Activated naive CD4-positive, alpha-beta T cell treated with anti-CD3 and anti-CD28 coated beads, Interleukin-2, amount 50 U/mL, for 24 hours (primary cell): Measurements from ENCODE around the gene ZDHHC22.
A peak's percentile ranks its signal among the peaks of the same experiment; 100 is the strongest.
"Not testable (repeated sequence)": the region's sequence is repeated elsewhere in the genome, so short reads cannot be mapped to it uniquely, and the experiment has no call there.

Source experiments
- H3K27ac Mint-ChIP-seq: one replicate; pipeline ENCODE4 v1.8.0; 2021; ENCODE audit warnings: mild to moderate bottlenecking, mixed read lengths
- H3K27me3 Mint-ChIP-seq: one replicate; pipeline ENCODE4 v1.8.0; 2021; ENCODE audit warnings: mixed read lengths
- H3K36me3 Mint-ChIP-seq: one replicate; pipeline ENCODE4 v1.8.0; 2021; ENCODE audit warnings: mixed read lengths
- H3K4me1 Mint-ChIP-seq: one replicate; pipeline ENCODE4 v1.8.0; 2021; ENCODE audit warnings: mixed read lengths
- H3K4me3 Mint-ChIP-seq: one replicate; pipeline ENCODE4 v1.8.0; 2021; ENCODE audit warnings: mild to moderate bottlenecking, mixed read lengths
- H3K9me3 Mint-ChIP-seq: one replicate; pipeline ENCODE4 v1.8.0; 2021; ENCODE audit warnings: mixed read lengths

ZDHHC22 gene

GRCh38 chr14:77141214-77142004 lies at the start of gene ZDHHC22:
TSS of gene ZDHHC22 (minus strand) at chr14:77141791. CDS start at chr14:77139738, 2,053 bp downstream.
- no peaks in the 10 kb centered on the region for H3K36me3 Mint-ChIP-seq
- H3K4me1 Mint-ChIP-seq, result peaks cover 11% of the 10 kb centered on the region
- H3K27me3 Mint-ChIP-seq, result peaks cover 47% of the 10 kb centered on the region
- no peaks in the 10 kb centered on the region for H3K9me3 Mint-ChIP-seq
- H3K4me3 Mint-ChIP-seq, result peak within 1 kb of the TSS; percentile 28
- peak within 1 kb of the TSS; percentile 51 for H3K27ac Mint-ChIP-seq

DNA sequence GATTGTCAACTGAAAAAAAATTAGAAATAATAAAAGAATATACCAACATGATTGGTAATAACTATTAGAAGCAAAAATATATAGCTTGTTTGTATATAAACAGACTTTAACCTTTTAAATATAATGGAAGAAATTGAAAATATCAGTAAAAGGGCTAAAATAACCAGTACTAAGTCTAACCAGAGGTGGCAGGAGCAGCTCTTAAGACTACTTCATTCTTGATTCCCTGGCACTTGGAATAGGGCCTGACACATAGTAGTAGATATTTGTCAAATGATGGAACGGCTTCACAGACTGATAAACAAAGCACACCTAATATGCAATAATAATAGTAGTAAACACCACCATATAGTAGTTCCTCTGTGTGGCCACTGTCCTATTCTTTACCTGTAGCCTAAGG lies 49.4 kb upstream of the ZDHHC22 start:
- H3K9me3 Mint-ChIP-seq, result no peaks in the 10 kb centered on the region
- H3K27ac Mint-ChIP-seq, result no peak overlapping the region
- no peaks in the 10 kb centered on the region for H3K36me3 Mint-ChIP-seq
- H3K4me1 Mint-ChIP-seq, result no peaks in the 10 kb centered on the region
- peaks cover 9% of the 10 kb centered on the region for H3K27me3 Mint-ChIP-seq
- H3K4me3 Mint-ChIP-seq, result no peak overlapping the region

GRCh38 chr14:77189479-77189878 lies 47.9 kb upstream of the ZDHHC22 start:
- no peak overlapping the region for H3K4me3 Mint-ChIP-seq
- H3K4me1 Mint-ChIP-seq, result no peaks in the 10 kb centered on the region
- H3K27ac Mint-ChIP-seq, result no peak overlapping the region
- H3K36me3 Mint-ChIP-seq, result no peaks in the 10 kb centered on the region
- H3K27me3 Mint-ChIP-seq, result peaks cover 11% of the 10 kb centered on the region
- no peaks in the 10 kb centered on the region for H3K9me3 Mint-ChIP-seq

DNA sequence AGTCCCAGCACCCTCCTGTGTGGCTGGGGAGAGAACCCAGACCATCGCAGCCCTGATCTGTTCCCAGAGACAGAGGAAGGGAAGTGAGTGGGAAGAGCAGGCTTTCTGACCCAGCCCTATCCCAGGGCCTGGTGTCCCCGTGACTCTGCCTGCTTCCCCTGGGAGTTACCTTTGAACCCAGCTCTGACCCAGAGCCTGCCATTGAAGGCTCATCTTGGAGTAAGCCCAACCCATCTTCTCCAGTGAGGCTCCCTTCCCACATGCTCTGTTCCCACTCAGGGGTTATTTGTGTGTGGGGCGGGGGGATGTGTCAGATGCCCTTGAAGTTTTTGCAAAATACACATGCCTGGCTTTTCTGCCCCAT lies 46.0 kb upstream of the ZDHHC22 start:
- H3K4me1 Mint-ChIP-seq, result peaks cover 3% of the 10 kb centered on the region
- H3K4me3 Mint-ChIP-seq, result no peak overlapping the region
- H3K9me3 Mint-ChIP-seq, result no peaks in the 10 kb centered on the region
- H3K27me3 Mint-ChIP-seq, result peaks cover 16% of the 10 kb centered on the region
- H3K36me3 Mint-ChIP-seq, result no peaks in the 10 kb centered on the region
- no peak overlapping the region for H3K27ac Mint-ChIP-seq

GRCh38 chr14:77186911-77187648 lies 45.5 kb upstream of the ZDHHC22 start:
- Mint-ChIP-seq H3K36me3 (no peaks in the 10 kb centered on the region), H3K4me3 (no peak overlapping the region), H3K9me3 (no peaks in the 10 kb centered on the region), H3K27me3 (peaks cover 18% of the 10 kb centered on the region), H3K4me1 (peaks cover 8% of the 10 kb centered on the region), H3K27ac (no peak overlapping the region)

- no peak overlapping the region for H3K4me3 Mint-ChIP-seq
- peaks cover 8% of the 10 kb centered on the region for H3K4me1 Mint-ChIP-seq
- H3K9me3 Mint-ChIP-seq, result no peaks in the 10 kb centered on the region
- H3K36me3 Mint-ChIP-seq, result no peaks in the 10 kb centered on the region
- peaks cover 22% of the 10 kb centered on the region for H3K27me3 Mint-ChIP-seq
- no peak overlapping the region for H3K27ac Mint-ChIP-seq
Measured at GRCh38 chr14:77185093-77185465, 43.5 kb upstream of the ZDHHC22 start.

- Mint-ChIP-seq H3K27me3 (peaks cover 25% of the 10 kb centered on the region), H3K4me3 (no peak overlapping the region)
Measured at GRCh38 chr14:77184396-77185092, 43.0 kb upstream of the ZDHHC22 start.

DNA sequence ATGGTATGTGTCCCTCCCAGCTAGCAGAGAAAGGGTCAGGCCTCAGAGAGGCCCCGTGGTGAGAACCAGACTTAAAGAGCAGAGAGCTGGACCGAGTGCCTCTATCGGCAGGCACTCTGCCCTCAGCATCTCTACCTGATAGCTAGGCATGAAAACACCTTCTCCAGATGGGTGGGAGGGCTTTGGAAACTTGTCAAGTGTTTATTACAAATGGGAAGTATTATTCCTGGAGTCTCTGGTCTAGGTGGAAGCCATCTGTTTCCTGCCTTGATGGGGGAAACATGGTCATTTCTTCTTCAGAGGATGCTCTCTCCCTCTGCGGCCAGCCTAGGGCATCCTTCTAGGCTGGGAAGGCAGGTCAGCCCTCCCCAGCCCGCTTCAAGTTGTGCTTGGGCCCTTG lies 42.3 kb upstream of the ZDHHC22 start:
- no peaks in the 10 kb centered on the region for H3K9me3 Mint-ChIP-seq
- H3K27ac Mint-ChIP-seq, result no peak overlapping the region
- peaks cover 8% of the 10 kb centered on the region for H3K4me1 Mint-ChIP-seq
- H3K4me3 Mint-ChIP-seq, result no peak overlapping the region
- no peaks in the 10 kb centered on the region for H3K36me3 Mint-ChIP-seq
- peaks cover 25% of the 10 kb centered on the region for H3K27me3 Mint-ChIP-seq

More at GRCh38 chr14:77184396-77185092, 43.0 kb upstream of the ZDHHC22 start:
- Mint-ChIP-seq H3K27ac (no peak overlapping the region), H3K4me1 (peaks cover 8% of the 10 kb centered on the region), H3K9me3 (no peaks in the 10 kb centered on the region), H3K36me3 (no peaks in the 10 kb centered on the region)

DNA sequence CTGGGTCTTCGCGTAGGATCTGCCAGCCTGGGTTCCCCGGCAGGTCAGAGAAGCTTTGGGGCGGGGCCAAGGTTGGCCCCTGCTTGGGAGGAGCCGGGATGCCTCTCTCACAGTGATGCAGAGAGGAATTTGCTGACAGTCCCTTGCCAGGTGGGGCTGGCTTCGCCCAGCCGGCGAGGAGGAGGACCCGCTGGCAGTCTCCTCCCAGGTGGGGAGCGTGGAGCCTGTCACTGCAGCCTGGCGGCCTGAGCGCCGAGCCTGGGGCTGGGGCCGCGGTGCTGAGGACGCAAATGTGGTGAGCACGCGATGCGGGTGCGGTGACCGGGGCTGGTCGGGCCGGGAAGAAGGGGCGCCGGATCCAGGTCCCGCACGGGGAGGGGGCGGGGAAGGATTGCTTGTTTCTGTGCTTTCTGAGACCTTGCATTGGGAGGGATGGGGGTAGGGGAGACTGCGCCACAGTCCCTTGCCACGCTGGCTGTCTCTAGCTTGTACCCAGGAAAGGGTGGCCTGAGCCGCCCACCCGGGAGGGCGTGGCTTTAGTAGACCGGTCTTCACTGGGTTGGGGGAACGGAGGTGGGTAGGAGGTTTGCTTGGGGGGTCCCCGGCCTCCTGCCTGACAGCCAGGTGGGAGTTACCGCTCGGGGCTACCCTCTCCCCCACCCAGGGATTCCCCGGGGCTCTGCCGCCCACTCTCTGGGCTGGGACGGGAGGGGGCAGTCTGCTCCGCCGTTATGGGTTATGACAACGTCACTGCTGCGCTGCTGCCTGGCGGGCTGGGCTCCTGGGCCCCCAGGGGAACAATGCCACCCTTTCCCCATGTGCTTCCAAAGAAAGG lies 40.2 kb upstream of the ZDHHC22 start, which contains the start of gene TMEM63C:
Gene TMEM63C, plus strand, starts transcription at position 196 of the 835 bp plus-strand sequence. CDS start 37,016 bp downstream, outside the sequence.
- Mint-ChIP-seq H3K36me3 (no peaks in the 10 kb centered on the region), H3K27me3 (peaks cover 21% of the 10 kb centered on the region), H3K9me3 (no peaks in the 10 kb centered on the region), H3K27ac (no peak within 1 kb of the TSS), H3K4me1 (peaks cover 8% of the 10 kb centered on the region), H3K4me3 (peak within 1 kb of the TSS; percentile 73)

GRCh38 chr14:77180726-77181602 lies 39.4 kb upstream of the ZDHHC22 start:
- Mint-ChIP-seq H3K4me1 (peaks cover 8% of the 10 kb centered on the region), H3K4me3 (peak overlapping the region; percentile 73), H3K36me3 (no peaks in the 10 kb centered on the region), H3K27me3 (peaks cover 21% of the 10 kb centered on the region), H3K27ac (no peak overlapping the region), H3K9me3 (no peaks in the 10 kb centered on the region)

DNA sequence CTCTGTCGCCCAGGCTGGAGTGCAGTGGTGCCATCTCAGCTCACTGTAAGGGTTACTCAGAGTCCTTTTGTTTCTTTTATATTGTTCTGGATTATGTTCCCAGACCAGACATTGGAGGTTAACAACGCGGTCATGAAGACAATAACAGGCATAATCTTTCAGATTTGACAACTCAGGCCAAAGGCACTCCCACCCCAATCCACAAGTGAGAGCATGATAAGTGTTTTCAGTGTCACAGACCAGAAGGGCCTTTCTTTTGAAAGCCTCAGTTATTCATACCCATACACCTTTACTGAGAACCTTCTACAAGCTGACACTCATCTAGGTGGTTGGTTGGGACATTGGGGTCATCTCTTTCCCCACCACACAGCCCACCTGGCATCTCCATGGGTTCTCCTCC lies 37.1 kb upstream of the ZDHHC22 start:
- H3K4me1 Mint-ChIP-seq, result peaks cover 8% of the 10 kb centered on the region
- no peak overlapping the region for H3K27ac Mint-ChIP-seq
- H3K4me3 Mint-ChIP-seq, result no peak overlapping the region
- H3K9me3 Mint-ChIP-seq, result no peaks in the 10 kb centered on the region
- no peaks in the 10 kb centered on the region for H3K36me3 Mint-ChIP-seq
- H3K27me3 Mint-ChIP-seq, result peaks cover 19% of the 10 kb centered on the region

- H3K36me3 Mint-ChIP-seq, result no peaks in the 10 kb centered on the region
- H3K9me3 Mint-ChIP-seq, result no peaks in the 10 kb centered on the region
- H3K27me3 Mint-ChIP-seq, result peaks cover 14% of the 10 kb centered on the region
- H3K4me1 Mint-ChIP-seq, result peaks cover 5% of the 10 kb centered on the region
- H3K27ac Mint-ChIP-seq, result no peak overlapping the region
- H3K4me3 Mint-ChIP-seq, result no peak overlapping the region
Measured at GRCh38 chr14:77177702-77178101, 36.1 kb upstream of the ZDHHC22 start.

DNA sequence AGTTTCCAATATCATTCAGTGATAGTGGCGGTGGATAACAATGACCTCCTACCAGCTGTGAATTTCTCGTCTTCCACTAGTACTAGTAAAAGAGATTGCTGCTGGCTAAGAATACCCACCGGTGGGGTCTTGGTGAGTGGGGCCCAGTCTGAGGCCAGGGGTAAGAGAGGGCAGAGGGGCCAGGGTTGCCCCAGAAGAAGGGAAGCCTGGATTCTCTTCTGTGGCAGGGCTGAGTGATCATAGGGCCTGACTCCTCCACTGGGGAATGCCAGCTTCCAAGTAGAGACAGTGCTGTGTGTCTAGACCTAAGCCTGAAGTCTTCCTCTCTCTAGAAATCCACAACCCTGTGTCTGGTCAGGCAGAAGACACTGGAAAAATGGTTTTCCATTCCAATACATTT lies 34.3 kb upstream of the ZDHHC22 start:
- Mint-ChIP-seq H3K36me3 (no peaks in the 10 kb centered on the region), H3K4me3 (no peak overlapping the region), H3K9me3 (peaks cover under 1% of the 10 kb centered on the region), H3K27ac (no peak overlapping the region), H3K4me1 (no peaks in the 10 kb centered on the region), H3K27me3 (peaks cover 10% of the 10 kb centered on the region)

DNA sequence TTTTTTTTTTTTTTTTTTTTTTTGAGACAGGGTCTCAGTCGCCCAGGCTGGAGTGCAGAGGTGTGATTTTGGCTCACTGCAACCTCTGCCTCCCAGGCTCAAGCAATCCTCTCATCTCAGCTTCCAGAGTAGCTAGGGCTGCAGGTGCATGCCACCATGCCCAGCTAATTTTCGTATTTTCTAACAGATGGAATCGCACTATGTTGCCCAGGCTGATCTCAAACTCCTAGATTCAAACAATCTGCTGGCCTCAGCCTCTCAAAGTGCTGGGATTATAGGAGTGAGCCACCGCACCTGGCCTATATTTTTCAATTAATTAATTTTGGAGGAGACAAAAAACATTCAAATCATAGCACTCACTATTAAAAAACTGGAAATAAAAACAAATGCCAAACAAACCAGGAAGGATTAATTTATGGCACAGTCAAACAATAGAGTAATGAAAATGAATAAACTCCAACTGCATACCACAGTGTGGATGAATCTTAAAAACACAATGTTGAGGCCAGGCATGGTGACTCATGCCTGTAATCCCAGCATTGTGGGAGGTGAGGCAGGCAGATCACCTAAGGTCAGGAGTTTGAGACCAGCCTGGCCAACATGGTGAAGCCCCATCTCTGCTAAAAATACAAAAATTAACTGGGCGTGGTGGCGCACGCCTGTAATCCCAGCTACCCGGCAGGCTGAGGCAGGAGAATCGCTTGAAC lies 32.5 kb upstream of the ZDHHC22 start:
- not testable (repeated sequence) for H3K4me1 Mint-ChIP-seq, H3K27me3 Mint-ChIP-seq, H3K4me3 Mint-ChIP-seq, H3K9me3 Mint-ChIP-seq, H3K36me3 Mint-ChIP-seq, H3K27ac Mint-ChIP-seq
